SK-N-SH (cell line): ENCODE data around the gene ZIC2.
"Not testable (repeated sequence)": the region's sequence is repeated elsewhere in the genome, so short reads cannot be mapped to it uniquely, and the experiment has no call there.

Experiments
- CTCF ChIP-seq: fragments of 200-600 bp; sonication (generic); IDR thresholded peaks from 2 replicates; pipeline ENCODE4 v1.6.1; 2017; ENCODE audit warnings: antibody characterized with exemption, mild to moderate bottlenecking, moderate library complexity
- MAX ChIP-seq: IDR thresholded peaks from 2 replicates; pipeline ENCODE4 v1.4.0; 2012; ENCODE audit warnings: low read depth
- NFIC ChIP-seq: IDR thresholded peaks from 2 replicates; pipeline ENCODE4 v1.4.0; 2012; ENCODE audit warnings: borderline replicate concordance
- POLR2AphosphoS5 ChIP-seq: IDR thresholded peaks from 2 replicates; pipeline ENCODE4 v1.6.1; 2012; ENCODE audit warnings: low read depth, low read length
- RAD21 ChIP-seq: IDR thresholded peaks from 2 replicates; pipeline ENCODE4 v1.6.1; 2012; ENCODE audit warnings: mild to moderate bottlenecking, low read length
- SMC3 ChIP-seq: IDR thresholded peaks from 2 replicates; pipeline ENCODE4 v1.6.1; 2012; ENCODE audit warnings: low read depth, low read length, improper control_type of control experiment
- TAF1 ChIP-seq: IDR thresholded peaks from 2 replicates; pipeline ENCODE4 v1.6.1; 2012; ENCODE audit warnings: low read depth, mild to moderate bottlenecking, low read length, moderate library complexity, borderline replicate concordance
- TEAD4 ChIP-seq: IDR thresholded peaks from 2 replicates; pipeline ENCODE4 v1.4.0; 2012; ENCODE audit warnings: mild to moderate bottlenecking, borderline replicate concordance; ENCODE audit not compliant: insufficient read depth
- USF2 ChIP-seq: fragments of 150-350 bp; IDR thresholded peaks from 2 replicates; pipeline ENCODE4 v1.6.1; 2017; ENCODE audit warnings: antibody characterized with exemption, low read length, low read depth, borderline replicate concordance
- YY1 ChIP-seq: IDR thresholded peaks from 2 replicates; pipeline ENCODE4 v1.4.0; 2012; ENCODE audit warnings: low read depth, mild to moderate bottlenecking

GRCh38 chr13:99945515-99945914 lies 36.1 kb upstream of the ZIC2 start:
- TF ChIP-seq SMC3, USF2, TAF1, POLR2AphosphoS5, RAD21, TEAD4, CTCF, YY1, MAX, NFIC: not testable (repeated sequence)
